ENCODE data around the gene KLRK1. TPM values are rescaled to one million over a fixed set of nuclear protein-coding genes. Genes with fewer than 3 reads are reported as not detected.

The KLRK1 gene
- total and polyA plus RNA-seq, 8 donors = 0.50 to 17.4 (median 2.2) TPM; not detected in 2

DNA sequence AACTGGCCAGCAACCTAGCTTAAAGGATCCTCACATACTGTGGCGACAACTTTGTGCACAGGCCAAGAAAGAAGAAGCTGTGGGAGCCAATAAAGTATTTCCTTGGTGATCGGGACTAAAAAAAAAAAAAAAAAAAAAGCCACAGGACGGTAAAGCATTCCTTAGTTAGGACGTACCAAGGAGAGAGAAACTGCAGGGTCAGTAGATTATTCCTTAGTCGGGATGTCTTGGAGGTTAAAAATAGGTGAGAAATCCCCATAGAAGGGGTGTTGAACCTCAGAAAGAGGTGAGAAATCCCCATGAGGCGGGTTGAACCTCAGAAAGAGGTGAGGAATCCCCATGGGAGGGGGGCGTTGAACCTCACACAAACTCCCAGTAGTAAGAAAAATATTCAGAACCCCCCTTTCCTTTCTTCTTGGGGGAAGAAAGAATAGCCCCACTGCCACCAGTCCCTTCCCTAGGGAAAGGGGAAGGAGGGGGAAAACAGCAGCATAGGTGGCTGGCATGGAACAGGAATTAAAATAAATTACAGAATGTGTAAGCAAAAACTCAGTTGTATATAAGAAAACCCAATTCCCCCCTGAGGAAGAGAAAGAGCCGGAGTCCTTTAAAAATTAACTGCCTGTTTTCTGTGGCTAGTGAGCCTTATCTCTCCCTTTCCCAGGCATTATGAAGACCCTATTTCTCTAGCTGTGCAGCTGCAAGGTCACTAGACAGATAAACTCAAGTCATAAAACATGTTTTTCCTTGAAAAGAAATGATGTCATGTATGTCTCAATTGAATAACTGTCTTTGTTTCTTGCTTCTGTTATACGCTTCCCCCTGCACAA, 26.8 kb downstream of the KLRK1 start:
- intact Hi-C loops (cut with DNase I; ENCODE audit: low total_unique reads) = no loop called here

DNA sequence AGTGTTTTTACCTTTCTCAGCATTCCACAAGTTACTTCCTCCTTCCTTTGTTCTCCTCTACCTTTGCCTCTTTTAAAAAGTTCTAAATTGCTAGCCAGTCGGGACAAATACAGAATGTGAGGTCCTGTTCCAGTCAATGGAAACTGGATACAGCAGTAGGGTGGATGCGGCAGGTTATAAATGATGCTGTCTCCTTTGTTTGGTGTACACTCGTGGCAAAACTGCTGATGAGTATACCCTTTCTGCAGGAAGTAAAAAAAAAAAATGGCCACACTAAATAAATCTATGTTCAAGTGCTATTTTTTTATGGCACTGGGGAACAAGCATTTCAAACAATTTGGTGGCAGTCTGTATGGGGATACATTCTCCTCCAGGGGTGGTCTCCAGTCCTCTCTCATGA, 27.5 kb downstream of the KLRK1 start:
- Histone ChIP-seq H3K36me3 (no peaks in the 10 kb centered on the region), H3K4me3 (peak overlapping the region in 1 of 4 donors; percentile 3), H3K4me1 (peaks cover 29 to 62% (median 42%) of the 10 kb centered on the region in 4 donors), H3K27me3 (no peaks in the 10 kb centered on the region), H3K9me3 (no peaks in the 10 kb centered on the region), H3K27ac (peak overlapping the region; percentile 62 to 97 (median 93))
- intact Hi-C loops (cut with DNase I; ENCODE audit: low total_unique reads) = no loop called here
- TF ChIP-seq, protein P1, sequence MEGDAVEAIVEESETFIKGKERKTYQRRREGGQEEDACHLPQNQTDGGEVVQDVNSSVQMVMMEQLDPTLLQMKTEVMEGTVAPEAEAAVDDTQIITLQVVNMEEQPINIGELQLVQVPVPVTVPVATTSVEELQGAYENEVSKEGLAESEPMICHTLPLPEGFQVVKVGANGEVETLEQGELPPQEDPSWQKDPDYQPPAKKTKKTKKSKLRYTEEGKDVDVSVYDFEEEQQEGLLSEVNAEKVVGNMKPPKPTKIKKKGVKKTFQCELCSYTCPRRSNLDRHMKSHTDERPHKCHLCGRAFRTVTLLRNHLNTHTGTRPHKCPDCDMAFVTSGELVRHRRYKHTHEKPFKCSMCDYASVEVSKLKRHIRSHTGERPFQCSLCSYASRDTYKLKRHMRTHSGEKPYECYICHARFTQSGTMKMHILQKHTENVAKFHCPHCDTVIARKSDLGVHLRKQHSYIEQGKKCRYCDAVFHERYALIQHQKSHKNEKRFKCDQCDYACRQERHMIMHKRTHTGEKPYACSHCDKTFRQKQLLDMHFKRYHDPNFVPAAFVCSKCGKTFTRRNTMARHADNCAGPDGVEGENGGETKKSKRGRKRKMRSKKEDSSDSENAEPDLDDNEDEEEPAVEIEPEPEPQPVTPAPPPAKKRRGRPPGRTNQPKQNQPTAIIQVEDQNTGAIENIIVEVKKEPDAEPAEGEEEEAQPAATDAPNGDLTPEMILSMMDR (IDR thresholded peaks at IDR 0.05) = no peak
- TF ChIP-seq POLR2A (IDR thresholded peaks at IDR 0.05) = no peak
- TF ChIP-seq EP300 (IDR thresholded peaks at IDR 0.05) = no peak
- no peak for TF ChIP-seq POLR2AphosphoS5 (IDR thresholded peaks at IDR 0.05)
- DNase-seq = peak in 1 of 2 donors; percentile 21
- 35 to 47% (median 42%) methylated on average over 3 of the region's 3 CpGs for WGBS, 5 donors

More for the DNA sequence above, 26.8 kb downstream of the KLRK1 start:
- 36 to 52% (median 46%) methylated on average over 9 of the region's 9 CpGs for WGBS, 5 donors
- Histone ChIP-seq H3K4me3 (peak overlapping the region in 2 of 4 donors; percentile 55 to 63), H3K27me3 (no peaks in the 10 kb centered on the region), H3K27ac (peak overlapping the region; percentile 62 to 97 (median 93)), H3K9me3 (no peaks in the 10 kb centered on the region), H3K4me1 (peaks cover 29 to 65% (median 42%) of the 10 kb centered on the region in 4 donors), H3K36me3 (no peaks in the 10 kb centered on the region)
- DNase-seq = peak in 1 of 2 donors; percentile 37
- TF ChIP-seq, protein P1 (IDR thresholded peaks at IDR 0.05) = no peak
- TF ChIP-seq POLR2AphosphoS5 (IDR thresholded peaks at IDR 0.05) (no peak), POLR2A (IDR thresholded peaks at IDR 0.05) (no peak), EP300 (IDR thresholded peaks at IDR 0.05) (no peak)

DNA sequence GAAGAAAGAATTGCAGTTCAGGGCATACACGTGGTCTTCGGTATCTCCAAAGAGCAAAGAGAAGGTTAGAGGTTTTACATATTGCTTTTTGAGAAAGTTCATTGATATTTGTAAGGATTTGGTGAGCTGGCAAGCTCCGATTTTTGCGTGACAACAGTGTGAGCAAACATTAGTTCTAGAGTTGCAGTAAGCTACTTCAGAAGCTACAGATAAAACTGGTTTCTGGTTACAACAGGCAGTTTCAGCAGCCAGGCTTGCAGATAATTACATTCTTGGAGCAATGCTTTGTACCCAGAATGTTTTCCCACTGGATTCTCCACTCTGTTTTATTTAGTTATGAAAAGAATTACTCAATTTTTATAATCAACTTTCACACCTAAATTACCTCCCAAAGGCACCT, 28.2 kb downstream of the KLRK1 start:
- no peaks in the 10 kb centered on the region for H3K9me3 ChIP-seq
- no peak overlapping the region for H3K4me3 ChIP-seq
- peaks cover 26 to 55% (median 37%) of the 10 kb centered on the region in 4 donors for H3K4me1 ChIP-seq
- H3K27me3 ChIP-seq = no peaks in the 10 kb centered on the region
- H3K36me3 ChIP-seq = no peaks in the 10 kb centered on the region
- TF ChIP-seq POLR2A (IDR thresholded peaks at IDR 0.05) = no peak
- intact Hi-C loops (cut with DNase I; ENCODE audit: low total_unique reads) = no loop called here
- H3K27ac ChIP-seq = peak overlapping the region in 4 of 5 donors; percentile 88 to 97 (median 94)
- DNase-seq = peak in 1 of 2 donors; percentile 65
- WGBS, 5 donors = 31 to 56% (median 46%) methylated on average over 4 of the region's 4 CpGs

DNA sequence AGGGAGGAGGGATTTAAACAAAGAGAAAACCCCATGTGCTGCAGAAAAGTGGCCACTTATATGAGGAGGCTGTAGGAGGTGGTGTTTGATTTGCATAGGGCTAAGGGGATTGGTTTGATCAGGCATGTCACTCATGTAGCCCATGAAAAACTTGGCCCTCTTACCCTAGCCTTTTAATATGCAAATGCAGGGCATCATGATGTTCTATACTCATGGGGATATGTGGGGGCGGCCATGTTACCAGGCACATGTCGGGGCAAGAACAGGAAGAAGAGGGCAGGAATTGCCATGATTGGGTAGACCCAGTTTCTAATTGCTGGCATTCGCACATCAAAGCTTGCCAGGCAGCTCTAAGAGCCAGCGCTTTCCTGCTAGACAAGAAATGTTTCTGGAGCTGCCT, 28.8 kb downstream of the KLRK1 start:
- WGBS, 5 donors = 76 to 88% (median 83%) methylated on average over 4 of the region's 4 CpGs
- TF ChIP-seq, protein P1 (IDR thresholded peaks at IDR 0.05) = no peak
- TF ChIP-seq EP300 (IDR thresholded peaks at IDR 0.05) (no peak), POLR2AphosphoS5 (IDR thresholded peaks at IDR 0.05) (no peak), POLR2A (IDR thresholded peaks at IDR 0.05) (no peak)
- intact Hi-C loops (cut with DNase I; ENCODE audit: low total_unique reads) = no loop called here

More for the DNA sequence above, 28.8 kb downstream of the KLRK1 start:
- Histone ChIP-seq H3K27ac (peak overlapping the region in 4 of 5 donors; percentile 88 to 97 (median 94)), H3K27me3 (no peaks in the 10 kb centered on the region), H3K4me3 (no peak overlapping the region), H3K36me3 (no peaks in the 10 kb centered on the region), H3K9me3 (no peaks in the 10 kb centered on the region), H3K4me1 (peaks cover 20 to 50% (median 32%) of the 10 kb centered on the region in 4 donors)
- peak in 1 of 2 donors; percentile 7 for DNase-seq
